ENCODE measurements around the gene SLC25A3.
"Not testable (repeated sequence)": the region's sequence is repeated elsewhere in the genome, so short reads cannot be mapped to it uniquely, and the experiment has no call there.

The SLC25A3 gene

GRCh38 chr12:98593351-98594049, at the start of gene SLC25A3:
Gene SLC25A3 (plus strand): TSS chr12:98593686. CDS start chr12:98593979, 293 bp downstream.
- peak; percentile 94 for DNase-seq (ENCODE audit: low spot score)

- DNase-seq (ENCODE audit: low spot score) = no peak
Measured at GRCh38 chr12:98543701-98544100, 49.8 kb upstream of the SLC25A3 start.

- DNase-seq (ENCODE audit: low spot score) = no peak
Measured at GRCh38 chr12:98544751-98545150, 48.7 kb upstream of the SLC25A3 start.

- no peak for DNase-seq (ENCODE audit: low spot score)
Measured at GRCh38 chr12:98549371-98550110, 43.9 kb upstream of the SLC25A3 start.

GRCh38 chr12:98551787-98552186, 41.7 kb upstream of the SLC25A3 start:
- DNase-seq (ENCODE audit: low spot score) = no peak

GRCh38 chr12:98558097-98558496, 35.4 kb upstream of the SLC25A3 start:
- not testable (repeated sequence) for DNase-seq (ENCODE audit: low spot score)

GRCh38 chr12:98559666-98560065, 33.8 kb upstream of the SLC25A3 start:
- no peak for DNase-seq (ENCODE audit: low spot score)

GRCh38 chr12:98561846-98562245, 31.6 kb upstream of the SLC25A3 start:
- no peak for DNase-seq (ENCODE audit: low spot score)

GRCh38 chr12:98572010-98572409, 21.5 kb upstream of the SLC25A3 start:
- DNase-seq (ENCODE audit: low spot score) = no peak

- no peak for DNase-seq (ENCODE audit: low spot score)
Measured at GRCh38 chr12:98574110-98574509, 19.4 kb upstream of the SLC25A3 start.

GRCh38 chr12:98575013-98575412, 18.5 kb upstream of the SLC25A3 start:
- DNase-seq (ENCODE audit: low spot score) = no peak

- DNase-seq (ENCODE audit: low spot score) = not testable (repeated sequence)
Measured at GRCh38 chr12:98576795-98577194, 16.7 kb upstream of the SLC25A3 start.

GRCh38 chr12:98578392-98578791, 15.1 kb upstream of the SLC25A3 start:
- no peak for DNase-seq (ENCODE audit: low spot score)

- DNase-seq (ENCODE audit: low spot score) = no peak
Measured at GRCh38 chr12:98578821-98579220, 14.7 kb upstream of the SLC25A3 start.

GRCh38 chr12:98579347-98579746, 14.1 kb upstream of the SLC25A3 start:
- DNase-seq (ENCODE audit: low spot score) = no peak

GRCh38 chr12:98579835-98580234, 13.7 kb upstream of the SLC25A3 start:
- no peak for DNase-seq (ENCODE audit: low spot score)

GRCh38 chr12:98580695-98581094, 12.8 kb upstream of the SLC25A3 start:
- no peak for DNase-seq (ENCODE audit: low spot score)

- no peak for DNase-seq (ENCODE audit: low spot score)
Measured at GRCh38 chr12:98581101-98581500, 12.4 kb upstream of the SLC25A3 start.

GRCh38 chr12:98582093-98582492, 11.4 kb upstream of the SLC25A3 start:
- DNase-seq (ENCODE audit: low spot score) = no peak

- DNase-seq (ENCODE audit: low spot score) = no peak
Measured at GRCh38 chr12:98587084-98587483, 6.4 kb upstream of the SLC25A3 start.

- no peak for DNase-seq (ENCODE audit: low spot score)
Measured at GRCh38 chr12:98591209-98591608, 2.3 kb upstream of the SLC25A3 start.

- DNase-seq (ENCODE audit: low spot score) = no peak
Measured at GRCh38 chr12:98592825-98593322, 612 bp upstream of the SLC25A3 start.

- no peak for DNase-seq (ENCODE audit: low spot score)
Measured at GRCh38 chr12:98594050-98594835, 757 bp downstream of the SLC25A3 start.

All from hepatic stellate cell (primary cell).